GM12891 (cell line): ENCODE results near the gene CLN5.

Experiments used
- PAX5 ChIP-seq: IDR thresholded peaks from 2 replicates; pipeline ENCODE4 v1.6.1; 2011; ENCODE audit warnings: low read length, moderate library complexity, mild to moderate bottlenecking; ENCODE audit not compliant: insufficient read depth, severe bottlenecking
- POLR2A ChIP-seq: IDR thresholded peaks from 2 replicates; pipeline ENCODE4 v1.6.1; 2011; ENCODE audit warnings: low read depth, low read length, control low read depth
- POLR2AphosphoS5 ChIP-seq: IDR thresholded peaks from 2 replicates; pipeline ENCODE4 v1.6.1; 2011; ENCODE audit warnings: low read depth, low read length, control low read depth
- POU2F2 ChIP-seq: IDR thresholded peaks from 2 replicates; pipeline ENCODE4 v1.6.1; 2011; ENCODE audit warnings: low read depth, mild to moderate bottlenecking, control low read depth, low read length, moderate library complexity
- SPI1 ChIP-seq: IDR thresholded peaks from 2 replicates; pipeline ENCODE4 v1.6.1; 2011; ENCODE audit warnings: low read depth, low read length, control low read depth
- TAF1 ChIP-seq: IDR thresholded peaks from 2 replicates; pipeline ENCODE4 v1.6.1; 2011; ENCODE audit warnings: low read depth, low read length, control low read depth

DNA sequence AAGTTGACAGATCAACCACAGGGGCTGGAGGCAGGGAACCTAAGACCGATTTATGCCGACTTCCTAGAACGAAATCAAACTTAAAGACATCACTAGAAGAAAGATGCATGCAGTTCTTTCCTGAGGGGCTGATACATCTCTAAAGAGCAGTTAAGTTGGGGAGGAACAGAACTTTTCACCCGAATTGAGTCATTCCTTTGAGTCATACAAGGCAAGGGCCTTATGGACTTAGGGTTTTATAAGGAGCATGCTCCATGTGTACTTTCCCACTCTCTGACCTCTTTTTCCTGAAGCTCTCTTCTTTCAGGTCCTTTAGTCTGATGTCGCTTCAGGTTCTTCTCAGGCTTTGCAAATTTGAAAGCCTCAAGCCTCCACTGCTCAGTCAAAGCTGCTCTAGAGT, 43.0 kb downstream of the CLN5 start:
- no peak for TF ChIP-seq TAF1
- TF ChIP-seq POLR2AphosphoS5: no peak
- TF ChIP-seq POLR2A: no peak
- no peak for TF ChIP-seq SPI1
- TF ChIP-seq PAX5: no peak
- no peak for TF ChIP-seq POU2F2
